Esophagus muscularis mucosa (tissue), 3 donors: ENCODE data around the gene HDGFL2.

ENCODE experiments used
- EP300 ChIP-seq: sonication (generic); formaldehyde crosslinking; IDR thresholded peaks from one replicate; pipeline ENCODE4 v1.6.1; 2017; ENCODE audit warnings: antibody characterized with exemption
- TF ChIP-seq, protein P1 (sequence below), 3 experiments: fragments of 200-600 bp in 2 of 3; fragments of 450-650 bp in 1 of 3; sonication (generic) in 2 of 3; IDR thresholded peaks; one replicate each; pipeline ENCODE4 v1.5.1; 2017 to 2019; ENCODE audit warnings: antibody characterized with exemption in 3 of 3, mild to moderate bottlenecking in 2 of 3, moderate library complexity in 1 of 3

DNA sequence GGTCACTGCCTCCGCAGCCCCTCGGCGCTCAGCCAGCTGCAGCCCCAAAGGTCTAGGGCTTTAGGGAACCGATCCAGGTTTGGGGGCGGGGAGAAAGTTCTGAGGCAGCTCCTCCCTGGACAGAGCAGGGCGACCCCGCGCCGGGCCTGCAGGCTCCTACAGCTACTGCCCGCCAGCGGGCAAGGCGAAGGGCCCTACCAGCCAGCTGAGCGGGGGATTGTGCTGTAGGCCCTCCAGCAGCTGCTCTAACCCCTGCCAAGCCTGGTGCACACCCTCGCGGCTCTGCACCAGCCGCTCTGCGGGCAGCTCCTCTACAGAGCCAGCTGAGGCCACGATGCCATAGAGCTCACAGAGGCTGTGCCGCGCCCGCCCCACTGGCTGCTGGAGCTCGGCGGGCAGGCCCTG lies 32.2 kb downstream of the HDGFL2 start:
- no peak for TF ChIP-seq EP300
- TF ChIP-seq, protein P1, sequence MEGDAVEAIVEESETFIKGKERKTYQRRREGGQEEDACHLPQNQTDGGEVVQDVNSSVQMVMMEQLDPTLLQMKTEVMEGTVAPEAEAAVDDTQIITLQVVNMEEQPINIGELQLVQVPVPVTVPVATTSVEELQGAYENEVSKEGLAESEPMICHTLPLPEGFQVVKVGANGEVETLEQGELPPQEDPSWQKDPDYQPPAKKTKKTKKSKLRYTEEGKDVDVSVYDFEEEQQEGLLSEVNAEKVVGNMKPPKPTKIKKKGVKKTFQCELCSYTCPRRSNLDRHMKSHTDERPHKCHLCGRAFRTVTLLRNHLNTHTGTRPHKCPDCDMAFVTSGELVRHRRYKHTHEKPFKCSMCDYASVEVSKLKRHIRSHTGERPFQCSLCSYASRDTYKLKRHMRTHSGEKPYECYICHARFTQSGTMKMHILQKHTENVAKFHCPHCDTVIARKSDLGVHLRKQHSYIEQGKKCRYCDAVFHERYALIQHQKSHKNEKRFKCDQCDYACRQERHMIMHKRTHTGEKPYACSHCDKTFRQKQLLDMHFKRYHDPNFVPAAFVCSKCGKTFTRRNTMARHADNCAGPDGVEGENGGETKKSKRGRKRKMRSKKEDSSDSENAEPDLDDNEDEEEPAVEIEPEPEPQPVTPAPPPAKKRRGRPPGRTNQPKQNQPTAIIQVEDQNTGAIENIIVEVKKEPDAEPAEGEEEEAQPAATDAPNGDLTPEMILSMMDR (IDR thresholded peaks at IDR 0.05) = no peak
